Activated T-cell treated with anti-CD3 and anti-CD28 coated beads for 1 hour (primary cell): ENCODE measurements around the gene FAT4.

Source experiments
- DNase-seq: peaks from one replicate; pipeline ENCODE4 v3.0.0-alpha.2; 2020; ENCODE audit warnings: low read depth

The FAT4 gene

DNA sequence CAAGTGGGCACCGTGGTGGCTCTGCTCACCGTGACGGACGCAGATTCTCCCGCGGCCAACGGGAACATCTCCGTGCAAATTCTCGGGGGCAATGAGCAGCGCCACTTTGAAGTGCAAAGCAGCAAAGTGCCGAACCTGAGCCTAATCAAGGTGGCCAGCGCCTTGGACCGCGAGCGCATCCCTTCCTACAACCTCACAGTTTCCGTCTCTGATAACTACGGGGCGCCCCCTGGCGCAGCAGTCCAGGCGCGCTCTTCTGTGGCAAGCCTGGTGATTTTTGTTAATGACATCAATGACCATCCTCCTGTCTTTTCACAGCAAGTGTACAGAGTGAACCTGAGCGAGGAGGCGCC lies 2.7 kb downstream of the FAT4 start:
- no peak for DNase-seq

- DNase-seq, result no peak
These were observed 4.6 kb downstream of the FAT4 start for GRCh38 chr4:125319311-125319710.

DNA sequence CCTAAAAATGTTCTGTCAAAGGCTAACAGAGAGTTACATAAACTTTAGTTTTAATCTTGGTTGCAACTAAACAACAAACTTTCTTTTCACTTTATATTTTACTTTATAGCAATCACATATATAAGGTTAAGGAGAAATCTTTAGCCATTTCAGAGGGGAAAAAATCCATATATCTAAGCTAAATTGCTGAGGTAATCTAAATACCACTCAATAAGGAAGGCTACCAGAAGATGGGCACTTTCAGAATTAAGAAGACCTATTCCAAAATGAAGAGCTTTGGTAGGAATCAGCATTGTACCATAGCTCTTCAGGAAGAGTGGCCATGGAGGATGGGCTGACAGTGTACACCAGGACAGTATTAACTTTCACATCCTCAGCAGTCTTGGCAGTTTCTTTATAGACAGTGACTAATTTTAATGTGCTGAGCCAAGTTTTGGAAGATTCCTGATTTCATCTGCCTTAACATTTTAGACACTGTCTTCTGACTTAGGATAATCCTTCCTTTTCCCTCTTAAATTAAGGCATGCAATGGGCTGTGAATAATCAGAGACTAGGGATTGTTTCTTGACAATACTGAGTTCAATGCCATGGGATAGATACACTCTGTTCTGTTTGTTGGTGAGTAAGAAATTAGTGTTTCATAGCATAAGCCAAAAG lies 7.1 kb downstream of the FAT4 start:
- no peak for DNase-seq

- DNase-seq, result no peak
These were observed 7.6 kb downstream of the FAT4 start for GRCh38 chr4:125322366-125322730.

DNA sequence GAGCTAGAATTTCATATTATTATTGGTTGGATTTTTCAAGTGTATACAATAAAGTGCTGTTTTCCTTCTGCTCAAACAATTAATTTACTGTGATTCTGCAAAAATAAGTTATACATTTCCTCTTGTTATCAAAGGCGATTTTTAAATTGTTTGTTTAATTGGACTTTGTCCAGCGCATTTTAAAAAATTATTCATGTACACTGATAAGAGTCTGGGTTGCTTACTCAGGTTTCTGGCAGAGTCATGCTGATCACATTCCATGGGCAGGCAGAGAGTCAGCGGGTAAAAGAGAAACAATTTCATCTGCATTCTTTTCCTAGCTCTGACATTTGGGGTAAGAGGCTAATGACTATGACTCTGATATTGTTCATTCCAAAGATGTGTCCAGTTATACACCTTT lies 8.9 kb downstream of the FAT4 start:
- DNase-seq, result no peak

DNA sequence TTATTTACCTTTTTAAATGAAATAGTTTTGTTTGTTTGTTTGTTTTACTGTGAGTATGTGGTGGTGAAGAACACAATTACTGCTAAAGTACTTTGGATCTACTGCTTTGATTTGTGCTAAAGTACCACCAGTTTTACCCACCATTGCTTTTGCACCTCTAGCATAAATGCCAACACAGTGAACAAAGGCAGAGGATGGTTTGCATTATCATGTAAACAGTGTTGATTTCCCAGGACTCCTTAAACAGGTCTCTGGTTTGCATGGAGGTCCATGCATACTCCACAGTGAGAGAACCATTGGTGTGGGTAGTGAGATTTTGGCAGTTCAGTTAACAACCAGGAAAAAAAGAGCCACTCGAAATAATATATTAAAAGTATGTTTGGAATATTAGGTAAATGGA lies 11.0 kb downstream of the FAT4 start:
- no peak for DNase-seq

- DNase-seq, result no peak
These were observed 16.4 kb downstream of the FAT4 start for GRCh38 chr4:125331116-125331515.

GRCh38 chr4:125334926-125335325 lies 20.2 kb downstream of the FAT4 start:
- DNase-seq, result no peak

DNA sequence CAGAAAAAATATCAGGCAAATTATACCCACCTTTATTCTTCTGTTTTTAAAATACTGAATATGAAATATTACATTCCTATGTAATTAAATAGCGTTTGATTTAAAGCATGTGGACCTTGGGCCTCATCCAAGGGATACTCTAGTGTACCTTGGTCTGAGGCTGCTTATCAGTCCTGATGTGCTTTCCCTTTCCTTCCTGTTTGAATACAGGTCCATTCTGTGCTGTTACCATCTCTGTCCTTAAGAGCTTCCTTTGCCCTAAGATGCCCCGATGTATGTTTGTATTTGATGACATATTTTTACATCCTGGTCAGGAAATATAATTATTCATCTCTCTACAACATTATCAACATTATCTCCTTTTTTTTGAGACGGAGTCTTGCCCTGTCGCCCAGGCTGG lies 24.1 kb downstream of the FAT4 start:
- no peak for DNase-seq

GRCh38 chr4:125344198-125344597 lies 29.4 kb downstream of the FAT4 start:
- DNase-seq, result no peak

- no peak for DNase-seq
These were observed 31.9 kb downstream of the FAT4 start for GRCh38 chr4:125346616-125347015.

- DNase-seq, result no peak
These were observed 35.8 kb downstream of the FAT4 start for GRCh38 chr4:125350470-125351135.

DNA sequence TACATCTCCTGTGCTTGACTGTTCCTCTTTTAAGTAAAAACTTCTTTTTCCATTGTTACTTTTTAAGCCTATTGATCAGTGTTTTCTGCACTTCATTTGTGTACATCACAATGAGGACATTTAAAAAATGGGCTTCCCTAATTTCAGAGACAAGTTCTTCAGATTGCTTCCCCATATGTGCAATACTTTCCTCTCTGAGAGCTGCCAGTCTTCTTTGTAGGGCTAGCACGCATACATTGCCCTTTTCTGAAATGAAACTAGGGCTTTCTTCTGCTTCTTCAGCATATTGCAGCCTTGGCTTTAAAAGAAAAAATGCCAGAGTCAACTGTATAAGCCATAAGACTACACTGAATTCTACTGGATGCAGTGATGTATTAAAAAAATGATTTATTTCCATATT lies 37.8 kb downstream of the FAT4 start:
- no peak for DNase-seq

- no peak for DNase-seq
These were observed 38.4 kb downstream of the FAT4 start for GRCh38 chr4:125353131-125353530.

DNA sequence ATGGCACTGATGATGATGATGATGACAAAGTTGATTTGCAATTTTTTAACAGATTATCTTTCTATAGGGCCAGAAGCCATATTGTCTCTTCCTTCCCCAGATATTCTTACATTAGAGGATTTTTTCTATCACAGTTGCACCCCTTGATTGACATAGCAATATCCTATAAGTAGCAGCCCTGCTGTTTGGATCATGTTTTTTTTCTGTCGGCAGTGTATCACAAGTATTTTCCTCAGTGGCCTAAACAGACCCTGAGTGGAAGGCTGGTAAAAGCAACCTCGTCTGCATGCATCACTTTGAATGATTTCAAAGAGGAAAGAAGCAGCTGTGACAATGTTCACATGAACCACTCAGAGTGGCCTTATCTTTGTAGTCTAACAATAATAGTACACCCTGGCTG lies 41.0 kb downstream of the FAT4 start:
- DNase-seq, result no peak

GRCh38 chr4:125357675-125358074 lies 42.9 kb downstream of the FAT4 start:
- no peak for DNase-seq

DNA sequence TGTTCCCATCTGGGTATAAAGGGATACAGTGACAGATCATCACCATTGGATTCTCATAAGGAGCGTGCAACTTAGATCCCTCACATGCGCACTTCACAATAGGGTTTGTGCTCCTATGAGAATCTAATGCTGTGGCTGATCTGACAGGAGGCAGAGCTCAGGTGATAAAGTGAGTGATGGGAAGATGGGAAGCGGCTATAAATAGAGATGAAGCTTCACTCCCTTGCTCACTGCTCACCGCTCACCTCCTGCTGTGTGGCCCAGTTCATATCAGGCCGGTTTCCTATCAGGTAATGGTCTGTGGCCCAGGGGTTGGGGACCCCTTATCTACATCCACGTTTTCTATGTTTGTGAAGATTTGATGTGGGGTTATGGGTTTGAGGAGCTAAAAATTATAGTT lies 43.7 kb downstream of the FAT4 start:
- DNase-seq, result no peak

DNA sequence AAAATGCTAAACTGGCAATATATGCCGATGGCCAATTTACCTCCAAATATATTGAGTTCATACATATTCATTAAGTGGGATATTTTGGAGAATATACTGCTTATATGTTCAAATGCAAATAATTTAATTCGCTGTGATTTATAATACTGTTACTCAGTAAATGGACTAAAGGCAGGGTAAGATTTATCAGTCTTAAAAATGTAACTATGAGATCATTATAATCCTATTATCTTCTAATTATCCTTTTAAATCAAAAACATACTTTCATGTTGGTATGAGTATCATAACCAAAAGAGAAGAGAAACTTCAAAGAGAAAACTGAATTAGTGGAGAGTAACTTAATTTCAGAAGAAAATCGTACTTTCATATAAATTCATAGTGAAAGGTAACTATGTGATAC lies 44.6 kb downstream of the FAT4 start:
- no peak for DNase-seq

DNA sequence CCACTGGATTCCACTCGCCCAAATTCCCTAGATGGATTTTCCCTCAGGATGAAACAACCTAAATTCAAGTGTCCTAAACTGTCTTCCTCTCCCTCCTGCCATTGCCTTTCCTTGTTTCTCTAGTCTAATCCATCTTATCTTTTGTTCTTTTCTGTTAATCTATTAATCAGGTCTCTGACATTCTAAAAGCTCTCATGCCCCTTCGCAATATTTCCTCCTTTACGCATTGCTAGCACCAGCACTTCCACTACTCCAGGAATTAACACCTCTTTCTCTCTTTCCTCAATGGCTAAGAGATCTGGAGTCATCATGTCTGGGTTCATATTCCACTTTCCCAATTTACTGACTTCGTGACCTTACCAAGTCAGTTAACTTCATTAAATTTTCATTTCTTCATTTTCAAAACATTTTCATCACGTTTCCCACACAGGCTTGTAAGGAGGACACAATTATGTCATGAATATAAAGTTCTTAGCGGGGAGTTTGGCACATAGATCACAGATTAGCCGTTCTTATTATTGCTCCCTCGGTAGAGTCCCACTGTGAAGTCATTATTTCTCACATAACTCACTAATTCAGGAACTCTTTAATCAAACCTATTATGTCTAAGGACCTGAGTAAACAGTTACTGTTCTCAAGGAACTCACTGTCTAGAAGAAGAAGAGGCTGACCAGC lies 45.3 kb downstream of the FAT4 start:
- no peak for DNase-seq

- no peak for DNase-seq
These were observed 46.0 kb downstream of the FAT4 start for GRCh38 chr4:125360727-125361126.
